Measurements from ENCODE around the gene MOCS1. TPM values are rescaled to one million over a fixed set of nuclear protein-coding genes. Genes with fewer than 3 reads are reported as not detected.

Gene MOCS1
- total RNA-seq, 4 donors from 2014 or later: 26.4 to 61.7 (median 38.4) TPM

- TF ChIP-seq, protein P1, sequence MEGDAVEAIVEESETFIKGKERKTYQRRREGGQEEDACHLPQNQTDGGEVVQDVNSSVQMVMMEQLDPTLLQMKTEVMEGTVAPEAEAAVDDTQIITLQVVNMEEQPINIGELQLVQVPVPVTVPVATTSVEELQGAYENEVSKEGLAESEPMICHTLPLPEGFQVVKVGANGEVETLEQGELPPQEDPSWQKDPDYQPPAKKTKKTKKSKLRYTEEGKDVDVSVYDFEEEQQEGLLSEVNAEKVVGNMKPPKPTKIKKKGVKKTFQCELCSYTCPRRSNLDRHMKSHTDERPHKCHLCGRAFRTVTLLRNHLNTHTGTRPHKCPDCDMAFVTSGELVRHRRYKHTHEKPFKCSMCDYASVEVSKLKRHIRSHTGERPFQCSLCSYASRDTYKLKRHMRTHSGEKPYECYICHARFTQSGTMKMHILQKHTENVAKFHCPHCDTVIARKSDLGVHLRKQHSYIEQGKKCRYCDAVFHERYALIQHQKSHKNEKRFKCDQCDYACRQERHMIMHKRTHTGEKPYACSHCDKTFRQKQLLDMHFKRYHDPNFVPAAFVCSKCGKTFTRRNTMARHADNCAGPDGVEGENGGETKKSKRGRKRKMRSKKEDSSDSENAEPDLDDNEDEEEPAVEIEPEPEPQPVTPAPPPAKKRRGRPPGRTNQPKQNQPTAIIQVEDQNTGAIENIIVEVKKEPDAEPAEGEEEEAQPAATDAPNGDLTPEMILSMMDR (IDR thresholded peaks at IDR 0.05 in 4 of 5, conservative IDR thresholded peaks at IDR 0.05 in 1 of 5): no peak
- no peak for TF ChIP-seq POLR2A (IDR thresholded peaks at IDR 0.05)
- intact Hi-C loops (cut with DNase I; ENCODE audit: low total_unique reads) (no loop called here), in situ Hi-C loops (cut with MboI; ENCODE audit: low sequenced_read_pairs in 4 of 4) (no loop called here)
- Histone ChIP-seq H3K4me3 (no peak overlapping the region), H3K36me3 (no peaks in the 10 kb centered on the region), H3K9me3 (no peaks in the 10 kb centered on the region), H3K4me1 (no peaks in the 10 kb centered on the region), H3K27ac (no peak overlapping the region), H3K27me3 (no peaks in the 10 kb centered on the region)
- no peak for DNase-seq
- ATAC-seq: no peak
Observed at GRCh38 chr6:39945626-39946025, 11.4 kb upstream of the MOCS1 start.

GRCh38 chr6:39942903-39943580, 8.8 kb upstream of the MOCS1 start:
- no peaks in the 10 kb centered on the region for H3K36me3 ChIP-seq
- H3K4me3 ChIP-seq: no peak overlapping the region
- no peaks in the 10 kb centered on the region for H3K27me3 ChIP-seq
- in situ Hi-C loops (cut with MboI; ENCODE audit: low sequenced_read_pairs in 4 of 4) (no loop called here), intact Hi-C loops (cut with DNase I; ENCODE audit: low total_unique reads) (loop anchor here (1.0 kb wide), 1 partner anchor 83 kb away; no protein-coding TSS in a partner anchor)
- DNase-seq (peak in 1 of 2 donors; percentile 38), ATAC-seq (peak in 1 of 2 donors; percentile 40)
- no peak for TF ChIP-seq POLR2A (IDR thresholded peaks at IDR 0.05)
- TF ChIP-seq, protein P1 (IDR thresholded peaks at IDR 0.05 in 4 of 5, conservative IDR thresholded peaks at IDR 0.05 in 1 of 5): no peak
- H3K27ac ChIP-seq: no peak overlapping the region
- H3K4me1 ChIP-seq: peaks cover 10 to 14% of the 10 kb centered on the region in 2 donors
- H3K9me3 ChIP-seq: no peaks in the 10 kb centered on the region

GRCh38 chr6:39941820-39942219, 7.6 kb upstream of the MOCS1 start:
- Histone ChIP-seq H3K27me3 (no peaks in the 10 kb centered on the region), H3K36me3 (no peaks in the 10 kb centered on the region), H3K9me3 (no peaks in the 10 kb centered on the region), H3K4me1 (peaks cover 13 to 19% of the 10 kb centered on the region in 2 donors), H3K27ac (no peak overlapping the region), H3K4me3 (no peak overlapping the region)
- in situ Hi-C loops (cut with MboI; ENCODE audit: low sequenced_read_pairs in 4 of 4) (no loop called here), intact Hi-C loops (cut with DNase I; ENCODE audit: low total_unique reads) (no loop called here)
- TF ChIP-seq, protein P1 (IDR thresholded peaks at IDR 0.05 in 4 of 5, conservative IDR thresholded peaks at IDR 0.05 in 1 of 5): no peak
- no peak for TF ChIP-seq POLR2A (IDR thresholded peaks at IDR 0.05)
- ATAC-seq: no peak
- no peak for DNase-seq

- H3K4me1 ChIP-seq: peaks cover 13 to 19% of the 10 kb centered on the region in 2 donors
- no peaks in the 10 kb centered on the region for H3K27me3 ChIP-seq
- no peak overlapping the region for H3K4me3 ChIP-seq
- H3K36me3 ChIP-seq: no peaks in the 10 kb centered on the region
- DNase-seq (no peak), ATAC-seq (no peak)
- no peak overlapping the region for H3K27ac ChIP-seq
- in situ Hi-C loops (cut with MboI; ENCODE audit: low sequenced_read_pairs in 4 of 4): no loop called here
- TF ChIP-seq, protein P1 (IDR thresholded peaks at IDR 0.05 in 4 of 5, conservative IDR thresholded peaks at IDR 0.05 in 1 of 5): no peak
- TF ChIP-seq POLR2A (IDR thresholded peaks at IDR 0.05): no peak
- no peaks in the 10 kb centered on the region for H3K9me3 ChIP-seq
- intact Hi-C loops (cut with DNase I; ENCODE audit: low total_unique reads): no loop called here
Observed at GRCh38 chr6:39941138-39941537, 6.9 kb upstream of the MOCS1 start.
